ENCODE measurements around the gene IARS2. TPM values are rescaled to one million over a fixed set of nuclear protein-coding genes. Genes with fewer than 3 reads are reported as not detected.

The IARS2 gene
- total RNA-seq, 2 experiments from 2014 or later, result 75.0 to 75.2 TPM

DNA sequence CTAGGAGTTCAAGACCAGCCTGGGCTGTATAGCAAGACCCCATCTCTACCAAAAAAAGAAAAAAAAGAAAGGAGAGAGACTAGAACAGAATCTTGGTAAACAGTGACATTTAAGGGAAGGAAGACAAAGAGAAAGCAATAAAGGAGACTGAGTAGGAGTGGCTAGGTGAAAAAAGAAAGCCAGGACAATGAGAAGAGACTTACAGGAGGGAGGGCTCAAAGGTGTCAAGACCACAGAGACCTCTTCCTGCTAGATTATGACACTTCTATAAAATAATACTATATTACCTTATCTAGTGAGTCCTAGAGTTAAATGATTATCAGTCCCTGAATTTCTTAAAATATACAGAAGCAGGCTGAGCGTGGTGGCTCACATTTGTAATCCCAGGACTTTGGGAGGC is 37.6 kb upstream of the IARS2 start:
- TF ChIP-seq, protein P1, sequence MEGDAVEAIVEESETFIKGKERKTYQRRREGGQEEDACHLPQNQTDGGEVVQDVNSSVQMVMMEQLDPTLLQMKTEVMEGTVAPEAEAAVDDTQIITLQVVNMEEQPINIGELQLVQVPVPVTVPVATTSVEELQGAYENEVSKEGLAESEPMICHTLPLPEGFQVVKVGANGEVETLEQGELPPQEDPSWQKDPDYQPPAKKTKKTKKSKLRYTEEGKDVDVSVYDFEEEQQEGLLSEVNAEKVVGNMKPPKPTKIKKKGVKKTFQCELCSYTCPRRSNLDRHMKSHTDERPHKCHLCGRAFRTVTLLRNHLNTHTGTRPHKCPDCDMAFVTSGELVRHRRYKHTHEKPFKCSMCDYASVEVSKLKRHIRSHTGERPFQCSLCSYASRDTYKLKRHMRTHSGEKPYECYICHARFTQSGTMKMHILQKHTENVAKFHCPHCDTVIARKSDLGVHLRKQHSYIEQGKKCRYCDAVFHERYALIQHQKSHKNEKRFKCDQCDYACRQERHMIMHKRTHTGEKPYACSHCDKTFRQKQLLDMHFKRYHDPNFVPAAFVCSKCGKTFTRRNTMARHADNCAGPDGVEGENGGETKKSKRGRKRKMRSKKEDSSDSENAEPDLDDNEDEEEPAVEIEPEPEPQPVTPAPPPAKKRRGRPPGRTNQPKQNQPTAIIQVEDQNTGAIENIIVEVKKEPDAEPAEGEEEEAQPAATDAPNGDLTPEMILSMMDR (IDR thresholded peaks at IDR 0.05), result no peak
- DNase-seq, result no peak
- Mint-ChIP-seq H3K27me3 (no peaks in the 10 kb centered on the region), H3K36me3 (ENCODE audit: low read depth) (peaks cover 9% of the 10 kb centered on the region), H3K4me1 (ENCODE audit: low read depth) (peaks cover 7% of the 10 kb centered on the region), H3K27ac (peak overlapping the region; percentile 76), H3K4me3 (no peak overlapping the region), H3K9me3 (no peaks in the 10 kb centered on the region)
- ChIA-PET CTCF (no interaction called here), POLR2A (no interaction called here)
- intact Hi-C loops (cut with micrococcal nuclease), result no loop called here
- ATAC-seq, result peak; percentile 82

DNA sequence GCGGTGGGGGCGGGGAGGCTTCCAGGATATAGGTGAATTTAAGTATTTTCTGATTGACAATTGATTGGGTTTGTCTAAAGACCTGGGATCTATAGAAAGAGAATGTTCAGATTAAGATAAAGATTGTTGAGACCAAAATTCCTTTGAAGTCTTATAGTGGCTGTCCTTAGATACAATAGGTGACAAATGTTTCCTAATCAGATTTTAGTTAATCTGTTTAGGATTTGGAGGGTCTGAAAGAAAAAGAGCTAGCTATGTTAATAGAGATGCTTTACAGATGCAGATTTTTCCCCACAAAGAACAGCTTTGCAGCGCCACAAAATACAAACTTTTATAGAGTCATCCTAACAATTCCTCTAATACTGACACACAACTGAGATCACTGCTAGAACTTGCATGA is 33.1 kb upstream of the IARS2 start:
- intact Hi-C loops (cut with micrococcal nuclease), result no loop called here
- H3K4me1 Mint-ChIP-seq (ENCODE audit: low read depth), result peaks cover 6% of the 10 kb centered on the region
- peaks cover 23% of the 10 kb centered on the region for H3K36me3 Mint-ChIP-seq (ENCODE audit: low read depth)
- H3K27me3 Mint-ChIP-seq, result no peaks in the 10 kb centered on the region
- TF ChIP-seq, protein P1 (IDR thresholded peaks at IDR 0.05), result no peak
- H3K27ac Mint-ChIP-seq, result no peak overlapping the region
- no peak for DNase-seq
- no peaks in the 10 kb centered on the region for H3K9me3 Mint-ChIP-seq
- POLR2A ChIA-PET, result no interaction called here
- H3K4me3 Mint-ChIP-seq, result no peak overlapping the region
- CTCF ChIA-PET, result no interaction called here
- ATAC-seq, result no peak

DNA sequence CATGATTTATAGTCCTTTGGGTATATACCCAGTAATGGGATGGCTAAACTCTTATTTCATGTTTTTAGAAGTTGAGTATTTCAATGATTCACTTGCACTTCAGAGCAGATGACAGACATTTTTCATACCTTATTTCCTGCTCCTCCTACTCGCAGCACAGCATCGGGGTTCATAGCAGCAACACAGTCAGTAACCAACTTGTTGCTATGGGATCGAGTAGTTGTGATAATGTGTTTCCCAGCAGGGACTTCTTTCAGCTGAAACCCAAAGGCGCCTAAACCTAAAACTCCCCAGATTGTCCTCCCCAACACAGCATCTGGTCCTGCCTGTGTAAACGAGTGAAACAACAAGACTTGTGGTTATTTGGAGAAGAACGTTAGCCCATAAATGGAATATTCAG is 31.3 kb upstream of the IARS2 start:
- H3K4me3 Mint-ChIP-seq, result no peak overlapping the region
- ATAC-seq (no peak), DNase-seq (no peak)
- peaks cover 26% of the 10 kb centered on the region for H3K36me3 Mint-ChIP-seq (ENCODE audit: low read depth)
- H3K4me1 Mint-ChIP-seq (ENCODE audit: low read depth), result no peaks in the 10 kb centered on the region
- no peaks in the 10 kb centered on the region for H3K9me3 Mint-ChIP-seq
- ChIA-PET POLR2A (no interaction called here), CTCF (no interaction called here)
- no peaks in the 10 kb centered on the region for H3K27me3 Mint-ChIP-seq
- TF ChIP-seq, protein P1 (IDR thresholded peaks at IDR 0.05), result no peak
- intact Hi-C loops (cut with micrococcal nuclease), result no loop called here
- no peak overlapping the region for H3K27ac Mint-ChIP-seq

DNA sequence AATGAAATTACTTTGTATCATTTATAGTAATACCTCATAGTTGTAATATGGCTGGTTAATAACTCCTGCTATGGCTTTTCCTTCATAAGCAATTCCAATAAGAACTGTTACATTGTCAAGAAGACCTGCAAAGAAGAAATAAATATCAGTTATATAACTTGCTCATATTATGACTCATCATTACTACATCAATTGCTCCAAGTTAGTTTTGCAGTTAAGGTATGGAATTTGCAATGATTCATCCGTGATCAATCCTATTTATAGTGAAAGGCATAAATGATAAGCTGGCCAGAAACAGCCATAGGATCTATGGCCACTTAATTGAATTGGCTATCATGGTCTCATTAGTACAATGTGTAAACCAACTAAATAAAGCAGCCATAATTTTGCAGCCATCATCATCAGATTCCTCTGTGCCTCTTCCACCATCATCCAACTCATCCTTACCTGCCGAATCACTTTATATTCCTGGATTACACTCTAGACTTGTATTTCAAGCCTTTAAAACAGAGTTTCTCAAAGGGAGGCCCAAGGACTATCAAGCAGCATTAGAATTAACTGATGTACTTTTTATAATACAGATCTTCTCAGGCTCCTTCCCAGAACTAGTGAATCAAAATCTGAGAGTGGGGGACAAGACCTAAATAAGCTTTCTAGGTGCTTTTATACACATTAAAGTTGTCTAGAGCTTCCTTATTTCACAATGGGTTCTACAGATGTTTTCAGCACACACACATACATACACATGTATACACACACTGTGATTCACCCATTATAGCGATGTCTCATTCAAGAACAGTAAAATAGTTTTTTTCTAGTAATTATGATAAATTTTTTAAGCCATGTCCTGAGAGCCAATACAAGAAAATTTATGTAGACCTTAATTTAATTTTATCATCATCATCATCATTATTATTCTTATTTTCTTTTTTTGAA is 26.4 kb upstream of the IARS2 start:
- Mint-ChIP-seq H3K27me3 (no peaks in the 10 kb centered on the region), H3K9me3 (no peaks in the 10 kb centered on the region), H3K36me3 (ENCODE audit: low read depth) (peaks cover 23% of the 10 kb centered on the region), H3K4me1 (ENCODE audit: low read depth) (no peaks in the 10 kb centered on the region), H3K27ac (no peak overlapping the region), H3K4me3 (no peak overlapping the region)
- TF ChIP-seq, protein P1 (IDR thresholded peaks at IDR 0.05), result no peak
- DNase-seq (no peak), ATAC-seq (no peak)
- ChIA-PET POLR2A (interaction anchor here (0.7 kb wide), 1 partner anchor 20 kb away, joined by 3 read pairs; no protein-coding TSS in a partner anchor), CTCF (interaction anchor here (1.3 kb wide), 2 partner anchors 20 to 22 kb away, joined by 3 to 4 read pairs; partner anchors contain the start of gene BPNT1)
- intact Hi-C loops (cut with micrococcal nuclease), result no loop called here

Data from activated CD8-positive, alpha-beta T cell treated with anti-CD3 and anti-CD28 coated beads for 36 hours (primary cell).